Measurements from ENCODE around the gene LRP1B.

DNA sequence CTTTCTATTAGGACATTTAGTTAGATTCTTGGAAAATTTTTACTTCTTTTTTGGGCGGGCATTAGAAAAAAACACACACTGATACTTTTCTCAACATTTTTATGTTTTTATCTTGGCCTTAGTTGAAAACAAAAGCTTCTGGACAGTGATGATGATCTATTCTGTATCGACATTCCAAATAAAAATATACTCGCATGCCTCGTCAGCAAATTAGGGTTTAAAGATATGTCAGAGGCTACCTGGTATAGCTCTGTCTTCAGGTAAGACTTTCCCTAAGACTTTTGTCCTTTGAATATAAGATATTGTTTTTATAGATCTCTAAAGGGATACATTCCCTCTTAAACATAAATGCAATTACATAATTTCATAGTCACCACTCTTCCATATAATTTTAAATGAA is 816.8 kb downstream of the LRP1B start:
- TF ChIP-seq, protein P1, sequence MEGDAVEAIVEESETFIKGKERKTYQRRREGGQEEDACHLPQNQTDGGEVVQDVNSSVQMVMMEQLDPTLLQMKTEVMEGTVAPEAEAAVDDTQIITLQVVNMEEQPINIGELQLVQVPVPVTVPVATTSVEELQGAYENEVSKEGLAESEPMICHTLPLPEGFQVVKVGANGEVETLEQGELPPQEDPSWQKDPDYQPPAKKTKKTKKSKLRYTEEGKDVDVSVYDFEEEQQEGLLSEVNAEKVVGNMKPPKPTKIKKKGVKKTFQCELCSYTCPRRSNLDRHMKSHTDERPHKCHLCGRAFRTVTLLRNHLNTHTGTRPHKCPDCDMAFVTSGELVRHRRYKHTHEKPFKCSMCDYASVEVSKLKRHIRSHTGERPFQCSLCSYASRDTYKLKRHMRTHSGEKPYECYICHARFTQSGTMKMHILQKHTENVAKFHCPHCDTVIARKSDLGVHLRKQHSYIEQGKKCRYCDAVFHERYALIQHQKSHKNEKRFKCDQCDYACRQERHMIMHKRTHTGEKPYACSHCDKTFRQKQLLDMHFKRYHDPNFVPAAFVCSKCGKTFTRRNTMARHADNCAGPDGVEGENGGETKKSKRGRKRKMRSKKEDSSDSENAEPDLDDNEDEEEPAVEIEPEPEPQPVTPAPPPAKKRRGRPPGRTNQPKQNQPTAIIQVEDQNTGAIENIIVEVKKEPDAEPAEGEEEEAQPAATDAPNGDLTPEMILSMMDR (IDR thresholded peaks at IDR 0.05): no peak
- no peak for TF ChIP-seq POLR2A (IDR thresholded peaks at IDR 0.05)

All from Peyer's patch (tissue), 4 donors.